Duodenal mucosa (tissue), 2 donors: ENCODE measurements around the gene C8A.

Experiments
- H3K27ac ChIP-seq: one replicate; pipeline ENCODE4 v1.7.0; 2013; ENCODE audit warnings: low read depth, low read length
- H3K27me3 ChIP-seq, 2 donors: one replicate each; pipeline ENCODE4 v1.7.0; 2013; ENCODE audit warnings: low read length in 2 of 2, control low read depth in 1 of 2; ENCODE audit not compliant: insufficient read depth in 2 of 2, control insufficient read depth in 1 of 2
- H3K36me3 ChIP-seq, 2 donors: one replicate each; pipeline ENCODE4 v1.7.0; 2013; ENCODE audit warnings: low read length in 2 of 2, control low read depth in 1 of 2; ENCODE audit not compliant: insufficient read depth in 2 of 2, control insufficient read depth in 1 of 2
- H3K4me1 ChIP-seq, 2 donors: one replicate each; pipeline ENCODE4 v1.7.0; 2013; ENCODE audit warnings: low read length in 2 of 2, control low read depth in 1 of 2; ENCODE audit not compliant: insufficient read depth in 2 of 2, control insufficient read depth in 1 of 2
- H3K4me3 ChIP-seq, 2 donors: one replicate each; pipeline ENCODE4 v1.7.0; 2013; ENCODE audit warnings: low read length in 2 of 2, low read depth in 1 of 2
- H3K9ac ChIP-seq, 2 donors: one replicate each; pipeline ENCODE4 v1.7.0; 2013; ENCODE audit warnings: low read length in 2 of 2, low read depth in 1 of 2
- H3K9me3 ChIP-seq, 2 donors: one replicate each; pipeline ENCODE4 v1.7.0; 2013; ENCODE audit warnings: low read length in 2 of 2, control low read depth in 1 of 2; ENCODE audit not compliant: control insufficient read depth in 1 of 2

Gene C8A

DNA sequence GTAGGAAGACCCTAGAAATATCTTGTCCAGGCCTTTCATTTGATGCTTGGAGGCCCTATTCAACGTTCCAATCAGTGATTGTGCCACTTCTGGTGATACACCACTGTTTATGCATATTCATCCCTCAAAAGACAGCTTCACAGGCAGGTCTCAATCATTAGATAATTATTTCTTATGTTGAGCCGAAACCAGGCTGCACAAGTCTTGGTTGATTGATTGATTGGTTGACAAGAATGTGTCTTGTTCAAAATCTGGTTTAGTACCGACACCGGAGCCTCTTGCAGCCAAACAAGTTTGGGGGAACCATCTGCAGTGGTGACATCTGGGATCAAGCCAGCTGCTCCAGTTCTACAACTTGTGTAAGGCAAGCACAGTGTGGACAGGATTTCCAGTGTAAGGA, 20.1 kb downstream of the C8A start:
- no peak overlapping the region for H3K27ac ChIP-seq
- no peaks in the 10 kb centered on the region for H3K27me3 ChIP-seq
- no peaks in the 10 kb centered on the region for H3K9me3 ChIP-seq
- H3K36me3 ChIP-seq, result no peaks in the 10 kb centered on the region
- no peak overlapping the region for H3K9ac ChIP-seq
- no peaks in the 10 kb centered on the region for H3K4me1 ChIP-seq
- no peak overlapping the region for H3K4me3 ChIP-seq

DNA sequence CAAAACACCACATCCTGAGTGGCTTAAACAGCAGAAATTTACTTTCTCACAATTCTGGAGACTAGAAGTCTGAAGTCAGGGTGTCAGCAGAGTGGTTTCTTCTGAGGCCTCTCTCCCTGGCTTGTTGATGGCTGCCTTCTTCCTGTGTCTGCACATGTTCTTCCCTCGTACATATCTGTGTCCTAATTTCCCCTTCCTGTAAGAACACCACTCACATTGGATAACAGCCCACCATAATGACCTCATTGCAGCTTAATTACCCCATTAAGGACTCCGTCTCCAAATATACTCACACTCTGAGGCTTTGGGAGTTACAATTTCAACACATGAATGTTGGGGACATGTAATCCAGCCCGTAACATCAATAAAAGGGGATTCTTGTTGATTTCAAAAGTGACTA, 23.4 kb downstream of the C8A start:
- no peaks in the 10 kb centered on the region for H3K27me3 ChIP-seq
- no peak overlapping the region for H3K27ac ChIP-seq
- H3K9me3 ChIP-seq, result no peaks in the 10 kb centered on the region
- no peak overlapping the region for H3K4me3 ChIP-seq
- no peak overlapping the region for H3K9ac ChIP-seq
- H3K36me3 ChIP-seq, result no peaks in the 10 kb centered on the region
- H3K4me1 ChIP-seq, result no peaks in the 10 kb centered on the region

DNA sequence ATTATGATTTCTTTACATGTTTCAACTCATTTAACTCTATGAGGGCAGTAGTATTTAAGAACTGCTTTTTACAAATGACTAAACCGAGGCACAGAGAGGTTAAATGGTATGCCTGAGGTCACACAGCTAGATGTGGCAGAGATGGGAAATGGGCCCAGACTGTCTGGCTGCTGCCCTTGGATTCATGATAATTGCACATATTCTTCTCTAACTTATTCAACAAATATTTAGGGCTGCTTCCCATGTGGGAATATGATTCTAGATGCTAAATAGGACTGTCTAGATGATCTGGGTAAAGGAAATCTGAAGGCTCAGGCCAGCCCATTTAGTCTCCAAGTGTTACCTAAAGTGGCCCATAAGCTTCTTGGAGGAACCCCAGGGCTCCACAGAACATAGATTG, 26.2 kb downstream of the C8A start:
- Histone ChIP-seq H3K4me3 (no peak overlapping the region), H3K27ac (no peak overlapping the region), H3K9ac (no peak overlapping the region), H3K4me1 (no peaks in the 10 kb centered on the region), H3K9me3 (no peaks in the 10 kb centered on the region), H3K36me3 (no peaks in the 10 kb centered on the region), H3K27me3 (no peaks in the 10 kb centered on the region)

DNA sequence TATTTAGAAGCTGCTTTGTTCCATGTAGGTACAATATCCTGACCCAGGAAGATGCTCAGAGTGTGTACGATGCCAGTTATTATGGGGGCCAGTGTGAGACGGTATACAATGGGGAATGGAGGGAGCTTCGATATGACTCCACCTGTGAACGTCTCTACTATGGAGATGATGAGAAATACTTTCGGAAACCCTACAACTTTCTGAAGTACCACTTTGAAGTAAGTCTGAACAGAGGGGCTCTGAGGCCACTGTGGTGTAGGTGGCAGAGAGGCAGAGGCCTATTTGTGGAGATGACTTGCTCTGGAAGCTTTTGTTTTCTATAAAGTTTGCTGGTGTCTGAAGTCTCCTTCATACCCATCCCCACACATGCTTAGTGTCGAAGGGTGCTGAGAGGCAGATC, 26.8 kb downstream of the C8A start:
- Histone ChIP-seq H3K27ac (no peak overlapping the region), H3K9me3 (no peaks in the 10 kb centered on the region), H3K4me3 (no peak overlapping the region), H3K4me1 (no peaks in the 10 kb centered on the region), H3K36me3 (no peaks in the 10 kb centered on the region), H3K9ac (no peak overlapping the region), H3K27me3 (no peaks in the 10 kb centered on the region)

DNA sequence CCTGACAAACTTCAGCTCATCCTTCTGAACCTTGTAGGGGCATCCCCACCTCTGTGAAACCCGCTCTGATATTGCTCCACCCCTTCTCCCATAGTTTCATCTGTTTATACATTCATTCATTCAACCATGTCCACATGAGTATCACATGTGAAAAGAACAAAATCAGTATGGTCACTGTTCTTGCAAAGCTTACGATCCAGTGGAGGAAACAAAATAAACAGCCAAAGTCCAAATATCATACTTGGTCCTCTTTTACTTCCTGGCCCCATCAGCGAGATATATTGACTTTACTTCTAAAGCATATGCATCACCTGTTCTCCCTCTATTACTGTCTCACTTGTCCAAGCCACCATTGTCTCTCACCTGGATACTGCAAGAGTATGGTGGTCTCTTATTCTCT, 35.6 kb downstream of the C8A start:
- no peak overlapping the region for H3K27ac ChIP-seq

GRCh38 chr1:56894014-56894413, 39.4 kb downstream of the C8A start:
- H3K27me3 ChIP-seq, result no peaks in the 10 kb centered on the region
- H3K9me3 ChIP-seq, result no peaks in the 10 kb centered on the region
- H3K9ac ChIP-seq, result no peak overlapping the region
- H3K4me3 ChIP-seq, result no peak overlapping the region
- no peak overlapping the region for H3K27ac ChIP-seq
- peaks cover 10 to 18% of the 10 kb centered on the region in 2 donors for H3K4me1 ChIP-seq
- no peaks in the 10 kb centered on the region for H3K36me3 ChIP-seq

More for the DNA sequence above, 35.6 kb downstream of the C8A start:
- Histone ChIP-seq H3K4me3 (no peak overlapping the region), H3K27me3 (no peaks in the 10 kb centered on the region), H3K9ac (no peak overlapping the region), H3K4me1 (no peaks in the 10 kb centered on the region), H3K36me3 (no peaks in the 10 kb centered on the region), H3K9me3 (no peaks in the 10 kb centered on the region)

DNA sequence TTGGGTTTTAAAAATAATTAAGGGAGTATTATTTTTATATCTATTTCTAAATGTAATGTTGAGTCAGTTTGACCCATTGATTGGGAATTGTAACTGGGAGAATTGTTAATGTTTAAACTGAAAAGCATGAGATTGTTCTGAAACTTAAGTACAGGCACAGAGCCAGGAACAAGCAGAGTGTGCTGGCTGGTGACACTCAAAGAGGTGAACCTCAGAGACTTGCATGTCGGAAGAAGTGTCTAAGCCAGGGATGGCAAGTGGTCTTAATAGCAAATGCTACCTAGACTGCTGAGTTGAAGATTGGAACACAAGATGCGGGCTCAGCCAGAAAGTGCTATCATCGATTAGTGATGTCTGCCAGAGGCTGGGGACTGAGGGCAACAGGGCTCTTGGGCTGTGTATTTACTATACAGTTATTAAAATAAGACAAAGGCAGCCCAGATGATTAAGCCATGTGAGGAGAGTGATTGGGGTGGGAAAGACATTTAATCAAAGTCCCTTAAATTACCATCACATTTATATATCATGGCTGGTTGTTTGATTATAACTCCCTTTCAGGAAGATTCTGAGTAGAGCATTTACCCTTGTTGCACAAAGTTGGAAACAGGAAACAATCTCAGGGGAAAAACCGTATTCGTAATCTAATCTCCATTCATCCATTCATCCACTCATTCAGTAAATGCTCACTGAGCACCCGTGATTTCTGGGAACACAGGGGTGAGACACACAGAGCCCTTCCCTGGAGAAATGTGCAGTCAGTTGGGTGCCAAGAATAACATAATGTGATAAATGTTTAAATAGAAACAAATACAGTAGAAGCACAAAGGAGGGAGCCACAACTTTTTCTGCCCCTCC, 42.8 kb downstream of the C8A start:
- Histone ChIP-seq H3K9ac (no peak overlapping the region), H3K27ac (no peak overlapping the region), H3K4me1 (peaks cover 10 to 26% of the 10 kb centered on the region in 2 donors)

DNA sequence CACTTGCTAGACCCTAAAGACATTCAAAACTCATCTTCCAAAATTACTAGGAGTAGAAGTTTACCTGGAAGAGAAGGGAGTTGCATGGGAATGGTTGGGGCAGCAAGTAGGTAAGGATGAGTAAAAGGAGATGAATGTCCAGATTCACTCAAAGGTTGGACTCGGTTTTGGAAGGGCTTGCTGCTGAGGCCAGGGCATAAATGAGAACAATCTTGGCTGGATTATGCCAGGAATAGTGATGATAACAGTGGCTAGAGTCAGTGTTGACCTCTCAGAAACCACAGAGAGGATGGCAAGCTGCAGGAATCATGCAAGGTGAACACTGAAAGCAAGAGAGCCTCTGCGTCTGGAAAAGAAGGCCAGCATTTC, 43.4 kb downstream of the C8A start:
- H3K4me3 ChIP-seq, result no peak overlapping the region
- no peaks in the 10 kb centered on the region for H3K27me3 ChIP-seq
- no peak overlapping the region for H3K27ac ChIP-seq

More for the DNA sequence above, 42.8 kb downstream of the C8A start:
- Histone ChIP-seq H3K27me3 (no peaks in the 10 kb centered on the region), H3K9me3 (no peaks in the 10 kb centered on the region), H3K4me3 (no peak overlapping the region), H3K36me3 (no peaks in the 10 kb centered on the region)

DNA sequence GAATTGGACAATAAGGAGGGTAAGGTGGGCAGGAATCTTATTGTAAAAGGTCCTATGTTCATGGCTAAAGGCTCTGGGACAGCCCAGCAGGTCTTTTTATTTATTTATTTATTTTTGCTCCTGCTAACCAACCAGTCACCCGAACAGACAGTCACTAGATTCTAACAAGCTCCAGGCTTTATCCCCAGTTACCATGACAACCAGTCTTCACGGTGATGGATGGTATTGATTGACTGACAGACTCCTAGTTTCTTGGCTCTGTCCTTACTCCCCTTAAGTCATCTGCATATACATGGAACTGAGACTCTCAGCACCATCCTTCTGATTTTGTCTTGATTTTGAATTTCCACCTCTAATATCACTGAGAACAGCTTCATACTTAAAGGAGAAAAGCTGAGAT, 44.3 kb downstream of the C8A start:
- Histone ChIP-seq H3K9me3 (no peaks in the 10 kb centered on the region), H3K27me3 (no peaks in the 10 kb centered on the region), H3K4me1 (peaks cover 10 to 26% of the 10 kb centered on the region in 2 donors), H3K36me3 (no peaks in the 10 kb centered on the region), H3K4me3 (no peak overlapping the region), H3K27ac (no peak overlapping the region), H3K9ac (no peak overlapping the region)

More for the DNA sequence above, 43.4 kb downstream of the C8A start:
- Histone ChIP-seq H3K9ac (no peak overlapping the region), H3K9me3 (no peaks in the 10 kb centered on the region), H3K36me3 (no peaks in the 10 kb centered on the region), H3K4me1 (peaks cover 10 to 26% of the 10 kb centered on the region in 2 donors)

DNA sequence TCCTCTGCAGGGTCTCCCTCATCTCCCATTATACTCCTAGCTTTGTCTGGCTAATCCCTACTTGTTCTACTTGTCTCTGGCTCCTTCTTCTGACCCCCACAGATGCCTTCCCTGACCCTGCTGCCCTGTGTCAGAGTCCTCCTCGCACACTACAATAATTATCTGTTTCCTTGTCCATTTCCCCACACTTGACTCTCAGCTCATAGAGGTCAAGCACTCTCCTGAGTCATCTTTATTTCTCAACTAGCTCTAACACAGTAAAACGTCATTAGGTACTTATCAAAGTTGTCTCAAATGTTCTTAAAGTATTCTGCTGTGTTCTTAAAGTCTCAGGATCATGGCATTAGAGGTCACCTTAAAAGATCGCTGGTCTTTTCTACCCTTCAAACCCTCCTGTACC, 47.1 kb downstream of the C8A start:
- Histone ChIP-seq H3K36me3 (no peaks in the 10 kb centered on the region), H3K4me1 (peaks cover 10 to 21% of the 10 kb centered on the region in 2 donors), H3K27me3 (no peaks in the 10 kb centered on the region), H3K4me3 (no peak overlapping the region), H3K9ac (no peak overlapping the region), H3K9me3 (no peaks in the 10 kb centered on the region), H3K27ac (no peak overlapping the region)
